GM18508 (cell line): ENCODE results near the gene NQO2.
"Not testable (repeated sequence)": the region's sequence is repeated elsewhere in the genome, so short reads cannot be mapped to it uniquely, and the experiment has no call there.

Experiments used
- ATAC-seq: cut with Tn5 transposase; IDR thresholded peaks from one replicate; pipeline ENCODE4 v1.9.1; 2021; ENCODE audit warnings: moderate number of reproducible peaks; ENCODE audit not compliant: insufficient read depth, unreplicated experiment

NQO2 gene

DNA sequence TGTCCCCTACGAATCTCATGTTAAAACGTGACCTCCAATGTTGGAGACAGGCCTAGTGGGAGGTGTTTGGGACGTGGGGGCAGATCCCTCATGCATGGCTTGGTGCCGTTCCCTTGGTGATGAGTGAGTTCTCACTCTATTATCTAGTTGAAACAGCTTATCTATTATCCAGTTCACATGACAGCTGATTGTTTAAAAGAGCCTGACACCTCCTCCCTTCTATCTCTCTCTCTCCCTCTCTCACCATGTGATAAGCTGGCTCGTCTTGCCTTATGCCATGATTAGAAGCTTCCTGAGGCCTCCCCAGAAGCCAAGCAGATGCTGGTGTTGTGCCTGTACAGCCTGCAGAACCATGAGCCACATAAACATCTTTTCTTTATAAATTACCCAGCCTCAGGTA is 35.7 kb downstream of the NQO2 start:
- no peak for ATAC-seq

DNA sequence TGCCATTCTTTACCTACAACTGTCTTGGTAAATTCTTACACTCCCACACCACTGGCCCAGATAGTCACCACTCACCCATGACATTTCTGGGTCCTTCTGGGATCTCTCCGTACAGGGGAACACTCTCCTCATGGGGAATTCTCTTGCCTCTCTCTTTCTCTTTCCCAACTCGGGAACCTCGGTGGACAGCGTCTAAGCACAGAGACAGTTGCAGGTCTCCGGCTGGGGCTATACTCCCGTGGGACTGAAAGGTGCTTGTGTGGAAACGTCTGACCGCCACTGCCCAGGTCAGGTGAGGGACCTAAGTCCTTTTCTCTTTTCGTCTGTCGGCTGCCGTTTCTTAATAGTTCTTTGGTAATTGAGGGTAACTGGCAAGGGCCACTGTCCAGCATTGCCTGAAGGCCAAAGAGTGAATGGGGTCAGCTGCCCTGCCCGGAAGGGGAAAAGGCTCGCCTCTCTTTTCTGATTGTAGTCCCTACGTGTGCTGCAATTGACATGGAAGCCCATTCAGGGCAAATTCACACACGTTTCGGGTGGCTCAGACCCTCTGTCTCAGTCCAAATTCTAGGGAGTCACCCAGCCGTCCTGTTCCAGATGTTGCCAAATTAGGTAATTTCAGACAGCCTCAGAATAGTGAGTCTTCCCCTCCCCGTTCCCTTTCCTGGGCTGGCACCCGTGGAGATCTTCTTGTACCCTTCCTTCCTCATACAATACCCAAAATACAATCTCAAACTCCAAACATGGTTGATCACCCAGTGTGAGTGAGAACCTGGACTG is 37.4 kb downstream of the NQO2 start:
- no peak for ATAC-seq

GRCh38 chr6:3037638-3038365 is 38.1 kb downstream of the NQO2 start:
- ATAC-seq: no peak

GRCh38 chr6:3039384-3039783 is 39.7 kb downstream of the NQO2 start:
- ATAC-seq: no peak

- ATAC-seq: no peak
These were observed 41.5 kb downstream of the NQO2 start for GRCh38 chr6:3041147-3041546.

- ATAC-seq: no peak
These were observed 41.9 kb downstream of the NQO2 start for GRCh38 chr6:3041606-3042005.

DNA sequence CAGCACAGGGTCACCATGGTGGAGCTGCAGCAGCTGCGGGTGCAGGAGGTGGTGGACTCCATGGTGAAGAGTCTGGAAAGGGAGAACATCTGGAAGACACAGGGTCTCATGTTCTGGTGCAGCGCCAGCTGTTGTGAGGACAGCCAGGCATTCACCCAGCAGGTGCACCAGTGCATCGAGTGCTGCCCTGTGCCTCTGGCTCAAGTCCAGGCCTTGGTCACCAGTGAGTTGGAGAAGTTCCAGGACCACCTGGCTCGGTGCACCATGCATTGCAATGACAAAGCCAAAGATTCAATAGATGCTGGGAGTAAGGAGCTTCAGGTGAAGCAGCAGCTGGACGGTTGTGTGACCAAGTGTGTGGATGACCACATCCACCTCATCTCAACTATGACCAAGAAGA is 45.7 kb downstream of the NQO2 start:
- no peak for ATAC-seq

- no peak for ATAC-seq
These were observed 46.1 kb downstream of the NQO2 start for GRCh38 chr6:3045777-3046176.

DNA sequence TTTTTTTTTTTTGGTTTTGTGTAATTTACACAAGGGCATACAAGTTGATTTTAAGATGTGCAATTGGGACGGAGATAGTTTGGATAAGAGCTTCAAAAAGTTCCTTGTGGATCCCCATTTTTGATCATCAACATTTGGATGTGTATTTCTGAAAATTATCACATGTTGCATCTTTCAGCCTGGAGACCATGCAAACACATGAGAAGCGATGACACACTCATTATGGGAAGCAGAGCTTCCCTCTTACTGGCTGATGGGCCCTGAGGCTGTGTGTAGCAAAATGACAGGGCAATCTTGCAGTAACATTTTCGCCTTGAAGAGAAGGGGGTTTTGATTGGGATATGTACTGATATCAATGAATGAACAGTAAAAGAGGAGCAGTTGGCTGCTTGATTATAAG is 46.6 kb downstream of the NQO2 start:
- ATAC-seq: no peak

DNA sequence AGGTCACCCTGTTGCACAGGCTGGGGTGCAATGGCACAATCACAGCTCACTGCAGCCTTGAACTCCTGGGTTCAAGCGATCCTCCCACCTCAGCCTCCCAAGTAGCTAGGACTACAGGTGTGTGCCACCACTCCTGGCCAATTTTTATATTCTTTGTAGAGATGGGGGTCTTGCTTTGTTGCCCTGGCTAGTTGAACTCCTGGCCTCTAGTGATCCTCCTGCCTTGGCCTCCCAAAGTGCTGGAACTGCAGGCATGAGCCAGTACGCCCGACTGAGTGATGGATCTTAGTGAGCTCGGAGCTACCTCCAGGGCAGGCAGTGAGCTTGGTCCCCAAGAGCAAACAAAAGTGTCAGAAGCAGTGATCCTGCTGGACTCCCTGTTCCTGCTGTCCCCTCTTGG is 48.3 kb downstream of the NQO2 start:
- not testable (repeated sequence) for ATAC-seq

- ATAC-seq: no peak
These were observed 53.0 kb downstream of the NQO2 start for GRCh38 chr6:3052481-3053230.

GRCh38 chr6:3053231-3053508 is 53.5 kb downstream of the NQO2 start:
- ATAC-seq: no peak

DNA sequence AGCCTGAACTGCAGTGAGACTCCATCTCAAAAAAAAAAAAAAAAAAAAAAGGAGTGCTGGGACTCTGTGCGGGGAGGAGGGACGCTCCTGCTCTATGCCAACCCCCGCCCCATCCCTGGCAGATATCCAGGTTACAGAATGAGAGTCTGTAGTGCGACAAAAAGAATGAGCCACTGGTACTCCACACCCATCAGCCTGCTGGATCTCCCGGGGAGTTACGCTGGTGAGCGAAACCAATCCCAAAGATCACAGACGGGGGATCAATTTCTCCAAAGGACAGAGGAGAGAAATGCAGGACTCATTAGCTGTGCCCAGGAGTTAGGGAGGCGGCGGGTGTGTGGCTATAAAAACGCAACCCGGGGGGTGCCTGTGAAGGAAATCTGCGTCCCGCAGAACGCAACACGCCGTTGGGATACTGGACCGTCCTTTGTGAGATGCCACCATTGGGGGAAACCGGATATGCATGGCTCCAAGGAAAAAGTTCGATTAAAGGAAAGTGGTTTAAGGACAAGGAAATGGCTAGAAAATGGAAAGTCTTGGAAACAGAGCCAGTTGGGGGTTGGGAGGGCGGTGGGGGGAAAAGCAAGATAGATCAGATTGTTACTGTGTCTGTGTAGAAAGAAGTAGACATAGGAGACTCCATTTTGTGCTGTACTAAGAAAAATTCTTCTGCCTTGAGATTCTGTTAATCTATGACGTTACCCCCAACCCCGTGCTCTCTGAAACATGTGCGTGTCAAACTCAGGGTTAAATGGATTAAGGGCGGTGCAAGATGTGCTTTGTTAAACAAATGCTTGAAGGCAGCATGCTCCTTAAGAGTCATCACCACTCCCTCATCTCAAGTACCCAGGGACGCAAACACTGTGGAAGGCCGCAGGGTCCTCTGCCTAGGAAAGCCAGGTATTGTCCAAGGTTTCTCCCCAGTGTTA is 54.8 kb downstream of the NQO2 start:
- ATAC-seq: not testable (repeated sequence)

DNA sequence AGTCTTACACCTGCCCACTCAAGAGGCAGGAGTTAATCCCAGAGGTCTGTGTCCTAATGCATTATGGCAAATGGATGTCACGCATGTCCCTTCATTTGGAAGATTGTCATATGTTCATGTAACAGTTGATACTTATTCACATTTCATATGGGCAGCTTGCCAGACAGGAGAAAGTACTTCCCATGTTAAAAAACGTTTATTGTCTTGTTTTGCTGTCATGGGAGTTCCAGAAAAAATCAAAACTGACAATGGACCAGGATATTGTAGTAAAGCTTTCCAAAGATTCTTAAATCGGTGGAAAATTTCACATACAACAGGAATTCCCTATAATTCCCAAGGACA is 55.4 kb downstream of the NQO2 start:
- not testable (repeated sequence) for ATAC-seq

- ATAC-seq: no peak
These were observed 57.5 kb downstream of the NQO2 start for GRCh38 chr6:3057063-3057770.

DNA sequence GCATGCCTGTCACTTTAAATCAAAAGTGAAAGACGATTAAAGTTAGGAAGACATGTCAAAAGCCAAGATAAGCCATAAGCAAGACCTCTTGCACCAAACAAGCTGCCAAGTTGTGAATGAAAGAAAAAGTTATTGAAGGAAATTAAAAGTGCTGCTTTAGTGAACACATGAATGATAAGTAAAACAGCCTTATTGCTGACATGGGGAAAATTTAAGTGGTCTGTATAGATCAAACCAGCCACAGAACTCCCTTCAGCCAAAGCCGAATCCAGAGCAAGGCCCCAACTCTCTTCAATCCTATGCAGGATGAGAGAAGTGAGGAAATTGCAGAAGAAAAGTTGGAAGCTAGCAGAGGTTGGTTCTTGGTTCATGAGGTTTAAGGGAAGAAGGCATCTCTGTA is 59.3 kb downstream of the NQO2 start:
- ATAC-seq: no peak

DNA sequence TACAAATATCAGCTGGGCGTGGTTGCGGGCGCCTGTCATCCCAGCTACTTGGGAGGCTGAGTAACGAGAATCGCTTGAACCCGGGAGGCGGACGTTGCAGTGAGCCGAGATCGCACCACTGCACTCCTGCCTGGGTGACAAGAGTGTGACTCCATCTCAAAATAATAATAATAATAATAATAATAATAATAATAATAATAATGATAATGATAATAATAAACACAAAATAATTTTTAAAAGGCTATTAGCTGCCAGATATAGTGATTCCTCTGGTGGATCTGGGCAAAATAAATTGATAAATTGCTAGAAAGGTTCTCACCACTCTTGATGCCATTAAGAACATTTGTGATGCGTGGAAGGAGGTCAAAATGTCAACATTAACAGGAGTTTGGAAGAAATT is 60.4 kb downstream of the NQO2 start:
- ATAC-seq: not testable (repeated sequence)

DNA sequence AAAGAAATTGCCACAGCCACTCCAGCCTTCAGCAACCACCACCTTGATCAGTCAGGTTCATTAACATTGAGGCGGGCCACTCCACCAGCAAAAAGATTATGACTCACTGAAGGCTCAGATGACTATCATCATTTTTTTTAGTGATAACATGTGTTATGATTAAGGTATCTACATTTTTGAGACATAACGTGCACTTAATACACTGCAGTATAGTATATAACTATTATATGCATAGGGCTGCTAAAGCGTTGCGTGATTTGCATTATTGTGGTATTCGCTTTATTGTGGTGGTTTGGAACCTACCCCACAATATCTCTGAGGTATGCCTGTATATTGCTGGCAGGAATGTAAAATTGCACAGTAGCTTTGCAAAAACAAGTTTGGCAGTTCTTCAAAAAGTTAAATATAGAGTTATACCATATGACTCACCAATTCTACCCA is 61.8 kb downstream of the NQO2 start:
- no peak for ATAC-seq

DNA sequence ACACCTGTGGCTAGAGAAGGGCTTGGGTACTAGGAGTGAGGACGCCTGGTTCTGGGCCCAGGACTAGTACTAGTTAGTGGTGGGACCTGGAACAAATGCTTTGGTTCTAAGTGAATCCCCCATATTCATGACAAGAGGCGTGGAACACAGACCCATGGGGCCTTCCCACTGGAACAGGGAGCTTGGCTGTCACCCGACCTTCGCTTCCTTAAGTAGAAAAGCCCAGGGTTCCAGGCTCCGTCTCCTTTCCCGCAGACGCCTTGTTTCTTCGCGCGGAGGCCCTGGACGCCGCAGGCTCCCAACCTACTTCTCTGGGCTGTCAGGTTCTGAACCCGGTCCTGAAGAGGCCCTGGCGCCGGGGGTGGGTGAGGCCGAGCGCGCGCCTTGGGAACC is 63.6 kb downstream of the NQO2 start:
- ATAC-seq: not testable (repeated sequence)
